ENCODE results near the gene MIEF2. TPM values are rescaled to one million over a fixed set of nuclear protein-coding genes. Genes with fewer than 3 reads are reported as not detected.

The MIEF2 gene
- total RNA-seq, 6 experiments from 2014 or later: 5.9 to 10.6 (median 7.1) TPM

GRCh38 chr17:18245038-18245776 lies 15.3 kb upstream of the MIEF2 start:
- no peak for ATAC-seq
- Histone ChIP-seq H3K27me3 (no peaks in the 10 kb centered on the region), H3K27ac (no peak overlapping the region), H3K9me3 (no peaks in the 10 kb centered on the region), H3K4me3 (no peak overlapping the region), H3K4me1 (no peaks in the 10 kb centered on the region), H3K36me3 (peaks cover 7 to 47% (median 23%) of the 10 kb centered on the region in 4 donors)
- TF ChIP-seq CTCF (IDR thresholded peaks at IDR 0.05) (no peak), POLR2A (IDR thresholded peaks at IDR 0.05) (no peak)
- DNase-seq: no peak
- WGBS (ENCODE audit: insufficient coverage, low coverage, low lambda C conversion rate, missing lambda C conversion rate): 68% methylated on average over 5 of the region's 21 CpGs
- intact Hi-C loops (cut with DNase I): no loop called here

GRCh38 chr17:18246109-18246725 lies 14.2 kb upstream of the MIEF2 start:
- no peak for ATAC-seq
- no peak for DNase-seq
- Histone ChIP-seq H3K27me3 (no peaks in the 10 kb centered on the region), H3K27ac (no peak overlapping the region), H3K4me1 (no peaks in the 10 kb centered on the region), H3K4me3 (no peak overlapping the region), H3K9me3 (no peaks in the 10 kb centered on the region), H3K36me3 (peaks cover 7 to 57% (median 25%) of the 10 kb centered on the region in 4 donors)
- TF ChIP-seq CTCF (IDR thresholded peaks at IDR 0.05) (no peak), POLR2A (IDR thresholded peaks at IDR 0.05) (no peak)
- 92% methylated on average over 9 of the region's 24 CpGs for WGBS (ENCODE audit: insufficient coverage, low coverage, low lambda C conversion rate, missing lambda C conversion rate)
- intact Hi-C loops (cut with DNase I): no loop called here

GRCh38 chr17:18246880-18247612 lies 13.4 kb upstream of the MIEF2 start:
- intact Hi-C loops (cut with DNase I): no loop called here
- WGBS (ENCODE audit: insufficient coverage, low coverage, low lambda C conversion rate, missing lambda C conversion rate): 78% methylated on average over 42 of the region's 46 CpGs
- Histone ChIP-seq H3K27ac (no peak overlapping the region), H3K27me3 (no peaks in the 10 kb centered on the region), H3K4me3 (no peak overlapping the region), H3K36me3 (peaks cover 7 to 65% (median 29%) of the 10 kb centered on the region in 4 donors), H3K4me1 (no peaks in the 10 kb centered on the region), H3K9me3 (no peaks in the 10 kb centered on the region)
- ATAC-seq (peak in 1 of 4 donors; percentile 4), DNase-seq (no peak)
- no peak for TF ChIP-seq POLR2A (IDR thresholded peaks at IDR 0.05)
- no peak for TF ChIP-seq CTCF (IDR thresholded peaks at IDR 0.05)

- WGBS (ENCODE audit: insufficient coverage, low coverage, low lambda C conversion rate, missing lambda C conversion rate): 53% methylated on average over 3 of the region's 30 CpGs
- Histone ChIP-seq H3K27me3 (no peaks in the 10 kb centered on the region), H3K9me3 (no peaks in the 10 kb centered on the region), H3K27ac (no peak overlapping the region), H3K4me3 (no peak overlapping the region), H3K36me3 (peaks cover 7 to 70% (median 32%) of the 10 kb centered on the region in 4 donors), H3K4me1 (no peaks in the 10 kb centered on the region)
- intact Hi-C loops (cut with DNase I): no loop called here
- DNase-seq (no peak), ATAC-seq (no peak)
- TF ChIP-seq CTCF (IDR thresholded peaks at IDR 0.05): no peak
- no peak for TF ChIP-seq POLR2A (IDR thresholded peaks at IDR 0.05)
These were observed 12.9 kb upstream of the MIEF2 start for GRCh38 chr17:18247613-18248001.

Data from right lobe of liver (tissue), 6 donors.